Stimulated activated CD8-positive, alpha-beta memory T cell treated with anti-CD3 and anti-CD28 coated beads, Interleukin-15, amount 100 ng/mL, for 4 hours (primary cell): ENCODE data around the gene DMRTB1.
"Not testable (repeated sequence)": the region's sequence is repeated elsewhere in the genome, so short reads cannot be mapped to it uniquely, and the experiment has no call there.

Experiments used
- DNase-seq, 2 donors: peaks; one replicate each; pipeline ENCODE4 v3.0.0-alpha.2; 2020; ENCODE audit warnings: low read depth in 2 of 2

The DMRTB1 gene

GRCh38 chr1:53459321-53460175 is at the start of gene DMRTB1:
DMRTB1 (plus strand) TSS chr1:53459399; CDS start chr1:53459454, 55 bp downstream.
- no peak for DNase-seq

- DNase-seq, result no peak
Observed at GRCh38 chr1:53409695-53410094, 49.5 kb upstream of the DMRTB1 start.

- DNase-seq, result peak in 1 of 2 donors; percentile 27
Observed at GRCh38 chr1:53410100-53410541, 49.1 kb upstream of the DMRTB1 start.

- DNase-seq, result no peak
Observed at GRCh38 chr1:53410701-53411100, 48.5 kb upstream of the DMRTB1 start.

- DNase-seq, result no peak
Observed at GRCh38 chr1:53411541-53412152, 47.6 kb upstream of the DMRTB1 start.

GRCh38 chr1:53412285-53413174 is 46.7 kb upstream of the DMRTB1 start:
- DNase-seq, result no peak

- peak; percentile 27 to 30 for DNase-seq
Observed at GRCh38 chr1:53413175-53414001, 45.8 kb upstream of the DMRTB1 start.

GRCh38 chr1:53414632-53415031 is 44.6 kb upstream of the DMRTB1 start:
- DNase-seq, result no peak

GRCh38 chr1:53415432-53415831 is 43.8 kb upstream of the DMRTB1 start:
- DNase-seq, result no peak

- DNase-seq, result no peak
Observed at GRCh38 chr1:53416269-53416813, 42.9 kb upstream of the DMRTB1 start.

- no peak for DNase-seq
Observed at GRCh38 chr1:53417074-53417511, 42.1 kb upstream of the DMRTB1 start.

- DNase-seq, result no peak
Observed at GRCh38 chr1:53419034-53419433, 40.2 kb upstream of the DMRTB1 start.

- DNase-seq, result no peak
Observed at GRCh38 chr1:53420341-53420740, 38.9 kb upstream of the DMRTB1 start.

- DNase-seq, result no peak
Observed at GRCh38 chr1:53421208-53421607, 38.0 kb upstream of the DMRTB1 start.

GRCh38 chr1:53430261-53430660 is 28.9 kb upstream of the DMRTB1 start:
- no peak for DNase-seq

- DNase-seq, result no peak
Observed at GRCh38 chr1:53430779-53431178, 28.4 kb upstream of the DMRTB1 start.

GRCh38 chr1:53431244-53431643 is 28.0 kb upstream of the DMRTB1 start:
- DNase-seq, result no peak

GRCh38 chr1:53431805-53432565 is 27.2 kb upstream of the DMRTB1 start:
- DNase-seq, result no peak

- DNase-seq, result no peak
Observed at GRCh38 chr1:53432611-53433010, 26.6 kb upstream of the DMRTB1 start.

- not testable (repeated sequence) for DNase-seq
Observed at GRCh38 chr1:53434405-53435007, 24.7 kb upstream of the DMRTB1 start.
